NCI-H187 treated with DMSO at 0.1 percent for 48 hours (cell line): ENCODE measurements around the gene DLL1.
"Not testable (repeated sequence)": the region's sequence is repeated elsewhere in the genome, so short reads cannot be mapped to it uniquely, and the experiment has no call there.

Experiments used
- DNase-seq: peaks from one replicate; lab custom pipeline; 2025; lab: John Stamatoyannopoulos, UW

Gene DLL1

DNA sequence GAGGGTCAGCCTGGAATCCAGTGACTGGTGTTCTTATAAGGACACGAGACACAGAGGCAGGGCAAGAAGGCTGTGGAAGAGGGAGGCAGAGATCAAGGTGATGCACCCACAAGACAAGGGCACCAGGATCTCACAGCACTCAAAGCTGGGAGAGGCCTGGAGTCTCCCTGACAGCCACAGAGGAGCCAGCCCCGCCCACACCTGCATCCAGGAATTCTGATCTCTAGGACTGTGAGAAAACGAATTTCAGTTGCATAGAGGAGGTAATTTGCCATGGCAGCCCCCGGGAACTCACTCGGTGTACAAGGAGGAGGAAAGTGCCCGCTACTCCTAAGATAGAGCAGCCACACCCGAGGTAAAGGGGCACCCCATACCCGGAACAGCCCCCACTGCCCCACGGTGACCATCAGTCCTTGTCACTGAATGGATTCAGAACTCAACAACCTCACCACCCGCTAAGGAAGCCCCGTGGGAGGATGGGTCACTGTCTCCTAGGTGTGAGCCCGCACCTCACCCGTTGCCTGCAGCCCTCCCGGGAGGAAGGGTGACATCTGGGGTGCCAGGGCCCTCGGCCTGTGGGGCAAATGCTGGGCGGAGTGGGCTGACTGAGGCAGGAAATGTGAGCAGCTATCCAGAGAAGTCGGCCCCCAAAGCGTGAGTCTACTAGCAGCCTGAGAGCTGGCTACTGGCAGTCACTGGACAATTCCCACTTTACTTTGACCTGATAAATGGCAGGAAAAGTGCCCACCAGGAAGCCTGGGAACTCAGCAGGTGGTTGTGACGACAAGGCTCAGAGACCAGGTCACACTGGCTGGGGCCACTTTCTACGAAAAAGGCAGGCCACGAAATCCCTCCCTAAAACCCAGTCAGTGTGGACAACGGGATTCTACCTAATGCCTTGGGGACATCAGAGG lies 22.4 kb downstream of the DLL1 start:
- no peak for DNase-seq

DNA sequence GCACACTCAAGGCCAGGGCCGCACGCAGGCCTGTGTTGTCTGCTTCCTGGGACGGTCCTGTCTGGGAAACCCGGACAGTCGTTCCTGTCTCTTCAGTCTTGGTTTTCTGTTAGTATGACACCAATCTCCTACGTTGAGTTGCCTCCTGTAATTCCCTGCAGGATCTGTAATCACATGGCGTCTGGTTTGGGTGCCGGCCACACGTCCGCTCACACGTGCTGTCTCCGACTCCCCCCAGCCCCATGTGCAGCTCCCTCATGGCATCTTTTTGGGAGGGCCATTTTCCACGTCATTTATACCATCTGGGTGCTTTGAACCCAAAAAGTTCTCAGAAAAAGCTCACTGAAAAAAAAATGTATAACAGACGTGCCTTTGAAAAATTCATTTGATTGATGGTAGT lies 23.2 kb downstream of the DLL1 start:
- no peak for DNase-seq

DNA sequence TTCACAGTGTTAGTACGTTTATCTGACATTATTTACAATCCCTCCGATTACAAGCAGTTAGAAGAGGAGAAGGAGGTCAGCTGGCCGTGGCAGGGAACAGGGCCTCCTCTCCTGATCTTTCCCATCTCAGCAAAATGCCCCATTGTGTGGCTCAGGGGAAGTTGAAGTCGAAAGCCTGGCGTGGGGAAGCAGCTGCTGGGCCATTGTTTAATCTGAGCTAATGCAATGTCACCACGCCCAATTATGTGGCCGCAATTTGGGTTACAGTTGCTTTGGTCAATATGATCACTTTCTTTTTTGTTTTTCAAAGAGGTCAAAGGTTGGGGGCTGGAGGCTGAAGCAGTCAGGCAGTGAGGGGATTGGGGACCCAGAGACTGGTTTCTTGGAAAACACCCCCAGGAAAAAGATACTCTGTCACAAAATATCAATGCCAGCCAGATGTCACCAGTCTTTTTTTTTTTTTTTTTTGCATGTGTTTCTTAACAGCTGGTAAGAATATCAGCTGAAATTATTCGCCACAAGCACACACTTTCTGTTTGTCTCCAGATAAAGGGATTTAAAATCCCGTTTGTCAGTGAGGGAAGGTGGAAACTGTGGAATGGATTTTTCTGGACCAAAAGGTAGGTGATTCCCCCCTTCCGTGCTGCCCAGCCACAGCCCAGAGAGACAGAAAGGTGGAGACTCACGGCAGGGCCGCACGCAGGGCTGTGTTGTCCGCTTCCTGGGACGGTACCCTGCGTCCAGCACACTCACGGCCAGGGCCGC lies 24.6 kb downstream of the DLL1 start:
- no peak for DNase-seq

DNA sequence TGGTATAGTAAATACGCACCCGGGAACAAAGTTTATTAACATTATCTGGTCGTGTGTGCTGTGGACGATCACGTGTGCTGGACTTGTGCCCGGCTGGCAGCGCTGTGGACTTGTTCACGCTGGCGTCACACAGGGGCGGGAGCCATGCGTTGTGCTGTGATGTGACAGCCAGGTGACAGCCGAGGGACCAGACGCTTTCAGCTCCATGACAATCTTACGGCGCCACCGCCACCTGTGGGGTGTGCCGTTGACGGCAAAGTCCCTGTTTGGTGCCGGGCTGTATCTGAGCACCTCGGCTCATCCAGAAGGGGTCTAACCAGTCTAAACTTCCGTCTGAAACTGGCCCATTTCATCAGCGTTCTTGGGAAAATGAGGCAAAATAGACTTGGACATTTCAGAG lies 25.2 kb downstream of the DLL1 start:
- no peak for DNase-seq

DNA sequence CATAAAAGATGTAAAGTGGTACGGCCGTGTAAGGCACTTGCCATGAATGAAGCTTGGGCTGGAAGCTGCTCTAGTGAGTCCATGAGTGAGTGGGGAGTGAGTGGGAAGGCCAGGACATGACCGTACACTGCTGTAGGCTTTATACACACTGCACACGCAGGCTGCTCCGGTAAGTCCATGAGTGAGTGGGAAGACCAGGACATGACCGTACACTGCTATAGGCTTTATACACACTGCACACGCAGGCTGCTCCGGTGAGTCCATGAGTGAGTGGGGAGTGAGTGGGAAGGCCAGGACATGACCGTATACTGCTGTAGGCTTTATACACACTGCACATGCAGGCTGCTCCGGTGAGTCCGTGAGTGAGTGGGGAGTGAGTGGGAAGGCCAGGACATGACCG lies 26.2 kb downstream of the DLL1 start:
- not testable (repeated sequence) for DNase-seq

DNA sequence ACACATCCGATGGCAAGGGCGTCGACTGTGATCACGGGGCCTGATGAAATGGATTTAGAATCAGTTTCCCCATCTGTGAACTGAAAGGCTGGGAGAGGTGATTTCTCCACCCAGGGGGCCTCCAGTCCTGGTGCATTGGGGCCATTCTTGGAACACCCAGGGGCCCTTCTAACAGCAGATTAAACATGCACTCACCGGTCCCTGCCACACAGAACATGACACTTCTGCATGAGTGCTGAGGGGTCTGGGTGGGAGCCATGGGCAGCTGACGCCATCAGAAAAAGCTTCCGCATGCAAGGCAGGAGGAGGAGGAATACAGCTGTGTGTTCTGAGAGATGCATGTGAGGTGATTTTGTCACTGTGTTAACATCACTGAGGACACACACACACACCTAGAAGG lies 26.8 kb downstream of the DLL1 start:
- DNase-seq = no peak

DNA sequence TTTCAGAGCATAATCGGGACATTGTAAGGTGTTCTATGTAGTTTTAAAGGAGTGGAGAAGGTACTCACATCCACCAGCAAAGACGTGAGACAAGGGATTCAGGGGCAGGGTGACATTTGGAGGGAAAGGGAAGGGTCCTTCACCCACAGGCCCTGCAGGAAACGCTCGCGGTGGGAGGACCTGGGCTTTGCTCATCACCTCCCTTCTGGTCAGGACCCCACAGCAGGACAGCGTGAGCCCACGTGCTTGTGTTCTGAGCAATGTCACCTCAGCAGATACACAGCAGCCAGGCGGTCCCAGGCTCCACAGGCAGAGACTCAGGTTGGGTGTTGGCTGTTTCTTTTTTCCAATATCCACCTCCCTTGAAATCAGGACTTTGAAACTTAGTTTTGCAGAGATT lies 27.5 kb downstream of the DLL1 start:
- no peak for DNase-seq

DNA sequence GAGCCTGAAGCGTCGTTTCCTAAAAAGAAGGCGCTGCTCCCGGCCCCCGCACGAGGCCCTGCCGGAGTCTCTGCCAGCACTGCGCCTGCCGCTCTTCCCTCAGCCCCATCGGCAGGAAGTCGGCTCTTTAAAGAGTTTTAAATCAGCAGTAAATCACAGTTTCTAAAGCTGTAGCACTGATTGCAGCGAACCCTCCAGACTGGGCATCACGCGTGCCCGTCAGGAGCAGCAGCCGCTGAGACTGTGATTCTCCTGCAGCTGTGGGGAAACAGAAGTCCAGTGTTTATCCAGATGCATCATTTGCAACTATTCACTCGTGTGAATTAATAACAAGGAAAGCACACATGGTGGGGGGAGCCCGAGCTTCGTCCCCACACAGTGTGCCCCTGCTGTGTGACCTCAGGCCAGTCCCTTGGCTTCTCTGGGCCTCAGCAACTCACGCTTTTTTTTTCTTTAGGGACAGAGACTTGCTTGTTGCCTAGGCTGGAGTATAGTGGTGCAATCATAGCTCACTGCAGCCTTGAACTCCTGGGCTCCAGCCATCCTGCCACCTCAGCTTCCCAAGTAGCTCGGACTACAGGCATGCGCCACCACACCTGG lies 28.3 kb downstream of the DLL1 start:
- no peak for DNase-seq

DNA sequence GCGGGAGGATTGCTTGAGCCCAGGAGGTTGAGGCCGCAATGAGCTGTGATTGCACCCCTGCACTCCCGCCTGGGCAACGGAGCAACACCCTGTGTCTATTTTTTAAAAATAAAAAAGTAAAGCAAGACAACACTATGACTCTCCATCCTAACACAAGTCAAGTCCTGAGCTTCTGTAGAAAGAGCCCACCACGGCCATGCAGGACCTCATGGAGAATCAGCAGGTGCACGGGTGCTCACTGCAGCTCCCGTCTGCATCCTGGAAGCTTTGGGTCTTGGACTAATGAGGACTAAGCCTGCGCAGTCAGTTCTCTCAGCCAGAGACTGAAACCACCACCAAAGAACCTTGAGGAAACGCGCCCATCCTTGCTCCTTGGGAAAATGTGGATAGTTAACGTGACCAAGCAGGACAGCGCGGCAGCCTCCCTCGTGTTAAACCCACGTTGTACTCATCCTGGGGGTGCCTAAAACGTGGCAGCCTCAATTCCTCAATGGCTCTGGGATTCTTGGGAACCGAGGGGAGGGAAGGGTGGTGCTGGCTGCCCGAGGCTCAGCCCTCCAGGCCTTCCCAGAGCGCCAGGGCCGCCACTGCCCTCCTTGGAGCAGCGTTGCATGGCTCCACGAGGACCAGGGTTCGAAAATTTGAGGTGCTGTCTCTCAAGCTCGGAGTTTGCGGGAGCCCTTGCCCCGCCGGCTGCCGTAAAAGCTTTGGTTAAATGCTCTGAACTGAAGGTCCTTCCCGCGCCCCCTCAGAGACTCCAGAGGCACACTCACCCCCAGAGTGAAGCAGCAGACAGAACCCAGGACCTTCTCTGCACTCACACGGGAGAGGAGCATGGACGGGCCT lies 29.0 kb downstream of the DLL1 start:
- no peak for DNase-seq

DNA sequence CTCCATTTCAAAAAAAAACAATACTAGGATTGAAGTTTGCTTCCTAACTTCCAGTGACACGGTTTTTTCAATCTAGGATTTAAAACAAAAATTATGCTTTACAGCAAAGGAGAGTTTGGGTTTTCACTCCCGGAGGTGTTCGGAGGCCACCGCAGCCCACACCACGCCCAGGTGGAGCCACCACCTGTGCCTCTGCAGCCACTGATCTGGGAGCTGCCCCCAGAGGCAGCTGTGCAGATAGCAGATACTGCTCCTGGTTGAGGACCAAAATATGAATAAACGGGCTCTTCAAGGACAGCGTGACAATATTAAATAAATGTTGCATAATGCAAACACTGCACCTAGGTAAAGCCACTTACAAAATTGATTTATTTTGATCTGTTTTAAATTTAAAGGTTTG lies 30.2 kb downstream of the DLL1 start:
- DNase-seq = no peak

DNA sequence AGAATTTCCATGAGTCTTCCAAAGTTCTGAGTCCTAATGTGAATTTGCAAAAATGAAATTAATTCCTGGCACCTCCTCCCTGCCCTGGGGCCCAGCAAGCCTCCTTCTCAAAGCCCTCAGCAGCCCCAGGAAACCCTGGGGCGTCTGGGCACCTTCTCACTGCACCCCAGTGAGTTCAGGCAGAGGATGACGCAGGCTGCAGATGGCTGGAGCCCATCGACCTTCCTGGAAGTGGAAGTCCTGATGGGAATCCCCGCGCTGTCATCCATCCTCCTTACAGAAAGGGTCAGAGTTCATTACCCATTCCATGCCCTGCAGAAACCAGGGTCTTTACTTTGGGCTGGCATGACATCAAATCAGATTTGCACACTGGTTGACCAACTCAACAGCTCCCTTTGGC lies 31.6 kb downstream of the DLL1 start:
- DNase-seq = no peak

DNA sequence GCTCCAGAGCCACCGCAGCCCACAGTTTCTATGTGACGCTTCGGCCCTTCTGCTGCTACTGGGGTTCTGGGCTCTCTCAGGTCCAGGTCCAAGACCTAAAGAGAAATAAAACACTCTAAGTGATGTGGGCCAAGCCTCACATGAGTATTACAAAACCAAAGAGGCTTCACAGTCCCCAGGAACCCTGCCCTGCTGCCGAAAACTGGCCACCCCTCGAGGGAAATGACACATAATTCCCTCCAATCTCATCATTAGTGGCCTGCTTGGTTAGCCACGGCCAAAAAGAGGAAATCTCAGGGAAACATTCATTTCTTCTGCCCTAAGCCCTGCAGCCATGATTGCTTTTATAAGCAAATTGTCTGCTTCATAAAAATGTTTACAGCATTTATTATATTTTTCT lies 32.5 kb downstream of the DLL1 start:
- no peak for DNase-seq

DNA sequence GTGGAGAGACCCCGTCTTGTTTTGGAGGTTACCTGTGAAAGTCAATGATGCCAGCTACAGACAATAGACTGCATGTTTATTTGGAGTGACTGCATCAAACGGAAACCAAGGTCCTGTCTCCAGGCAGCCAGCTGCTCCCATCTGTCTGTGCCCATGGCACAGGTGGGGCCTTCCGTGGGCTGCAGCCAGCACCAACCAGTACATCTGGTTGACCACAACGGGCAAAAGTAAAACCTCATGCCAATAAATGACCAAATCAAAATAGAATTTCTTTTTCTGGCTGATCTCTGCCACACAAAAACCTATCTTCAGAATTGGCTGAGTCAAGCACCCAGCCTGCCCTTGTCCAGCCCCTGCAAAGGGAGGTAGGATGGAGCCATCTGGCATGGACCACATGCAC lies 33.5 kb downstream of the DLL1 start:
- no peak for DNase-seq

DNA sequence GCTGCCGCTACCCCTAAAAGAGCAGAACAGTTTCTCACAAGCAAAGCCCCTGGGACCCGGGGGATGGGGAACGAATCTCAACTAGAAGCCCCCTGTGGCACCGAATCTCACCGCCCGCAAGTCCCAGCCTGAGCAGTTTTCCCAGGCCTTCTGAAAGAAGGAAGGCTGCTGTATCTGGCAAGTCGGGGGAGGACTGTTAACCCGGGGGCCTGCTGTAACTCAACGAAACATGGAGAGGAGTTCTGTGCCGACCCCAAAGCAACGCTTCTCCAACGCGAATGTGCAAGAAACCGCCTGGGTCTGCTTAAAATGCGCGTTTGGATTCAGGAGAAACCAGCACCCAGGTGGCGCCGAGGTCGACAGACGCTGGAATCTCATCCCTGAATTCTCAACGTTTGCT lies 34.2 kb downstream of the DLL1 start:
- no peak for DNase-seq

DNA sequence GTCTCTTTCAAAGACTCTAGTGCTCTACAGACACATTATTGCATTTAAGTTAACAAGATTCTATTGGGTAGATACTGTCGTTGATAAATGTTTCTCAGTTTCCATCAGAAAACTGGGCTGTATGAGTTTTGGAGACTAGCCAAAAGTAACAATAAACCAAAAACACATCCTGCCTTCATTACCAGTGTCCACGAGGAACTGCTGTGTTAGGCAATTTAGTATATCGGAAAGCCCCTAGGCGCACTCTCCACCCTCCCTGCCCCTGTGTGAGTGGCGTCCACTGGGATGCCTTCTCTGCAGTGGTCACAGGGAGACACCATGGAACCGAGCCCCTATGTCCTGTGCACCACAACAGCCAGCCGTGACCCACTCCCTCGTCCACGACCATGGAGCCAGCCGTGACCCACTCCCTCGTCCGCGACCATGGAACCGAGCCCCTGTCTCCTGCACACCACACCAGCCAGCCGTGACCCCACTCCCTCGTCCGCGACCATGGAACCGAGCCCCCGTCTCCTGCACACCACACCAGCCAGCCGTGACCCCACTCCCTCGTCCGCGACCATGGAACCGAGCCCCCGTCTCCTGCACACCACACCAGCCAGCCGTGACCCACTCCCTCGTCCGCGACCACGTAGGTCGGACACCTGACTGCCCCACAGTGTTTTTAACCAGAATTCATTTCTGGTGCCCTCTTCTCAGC lies 35.3 kb downstream of the DLL1 start:
- DNase-seq = no peak

DNA sequence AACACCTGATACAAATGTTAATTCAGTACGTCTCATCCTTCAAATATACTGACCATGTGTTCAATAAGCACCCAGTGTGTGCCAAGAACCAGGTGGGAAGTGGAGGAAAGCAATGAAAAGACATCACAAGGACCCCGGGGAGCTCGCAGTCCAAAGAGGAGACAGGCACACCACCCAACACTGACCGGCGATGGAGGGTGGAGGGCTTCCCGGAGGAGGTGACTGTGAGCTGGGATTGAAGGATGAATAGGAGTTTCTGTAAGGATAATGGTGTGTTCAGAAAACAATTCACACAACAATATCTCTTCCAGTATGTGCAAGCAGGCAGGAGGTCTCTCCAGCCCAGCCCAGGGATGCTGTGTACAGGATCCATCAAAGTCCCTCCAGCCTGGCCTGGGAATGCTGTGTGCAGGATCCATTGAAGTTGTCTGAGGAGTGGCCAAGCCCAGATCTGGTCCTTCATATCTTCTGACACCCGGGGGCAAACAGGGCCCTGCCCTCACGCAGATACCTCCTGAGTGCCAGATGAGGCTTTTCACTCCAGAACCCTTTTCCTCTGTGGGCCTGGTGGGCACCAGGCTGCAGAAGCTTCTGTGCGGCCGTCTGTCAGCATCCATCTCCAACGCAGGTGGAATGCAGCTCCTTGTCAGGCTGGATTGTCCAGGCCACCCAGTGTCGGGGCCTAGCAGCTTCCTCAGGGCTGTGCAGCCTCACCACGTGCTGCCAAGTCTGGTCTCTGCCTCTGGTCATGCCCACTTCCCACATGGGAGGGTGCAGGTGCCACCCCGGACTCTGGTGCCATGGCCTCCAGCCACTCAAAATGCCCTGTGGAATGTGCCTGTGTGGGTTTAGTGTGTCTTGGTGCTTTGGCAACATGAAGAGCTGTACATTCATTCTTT lies 36.3 kb downstream of the DLL1 start:
- DNase-seq = no peak

DNA sequence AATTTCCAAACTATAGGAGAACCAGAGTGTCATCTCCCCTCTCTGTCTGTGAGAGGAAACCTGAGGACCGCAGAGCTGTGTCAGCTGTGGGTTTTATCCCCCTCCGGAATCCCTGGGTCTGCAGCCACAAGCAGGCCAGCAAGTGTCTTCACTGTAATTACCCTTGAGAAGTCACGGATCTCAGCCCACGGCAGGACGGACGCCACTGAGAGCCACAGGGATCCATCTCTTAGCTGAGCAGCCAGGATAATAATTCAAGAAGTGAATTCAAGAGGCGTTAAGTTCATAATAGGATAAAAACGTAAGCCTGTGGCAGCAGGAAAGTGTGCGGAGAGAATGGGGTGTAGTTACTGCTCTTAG lies 37.0 kb downstream of the DLL1 start:
- DNase-seq = no peak

DNA sequence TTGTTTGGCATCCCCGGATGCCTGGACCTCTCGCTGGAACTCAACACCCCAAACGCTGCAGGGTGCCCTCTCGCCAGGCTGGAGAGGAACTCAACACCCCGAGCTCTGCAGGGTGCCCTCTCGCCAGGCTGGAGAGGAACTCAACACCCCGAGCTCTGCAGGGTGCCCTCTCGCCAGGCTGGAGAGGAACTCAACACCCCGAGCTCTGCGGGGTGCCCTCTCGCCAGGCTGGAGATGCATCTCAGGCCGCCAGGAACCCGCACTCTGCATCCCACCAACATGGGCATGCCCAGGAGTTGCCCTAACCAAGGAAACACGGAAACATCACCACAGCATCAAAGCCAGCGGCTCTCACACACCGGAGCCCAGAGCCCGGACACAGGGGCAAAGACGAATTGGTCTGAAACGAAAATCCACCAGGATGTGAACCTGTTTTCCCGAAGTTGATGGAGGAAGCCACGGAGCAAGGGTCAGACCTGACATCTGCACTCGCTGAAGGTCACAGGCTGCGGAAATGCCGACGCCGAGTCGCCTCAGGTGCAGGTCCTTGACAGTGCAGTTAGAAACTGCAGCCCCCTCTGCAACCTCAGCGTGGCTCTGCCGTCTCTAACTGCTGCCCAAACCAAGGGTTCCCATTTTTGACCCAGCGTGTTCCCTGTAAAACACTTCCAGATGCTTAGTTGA lies 37.5 kb downstream of the DLL1 start:
- no peak for DNase-seq

DNA sequence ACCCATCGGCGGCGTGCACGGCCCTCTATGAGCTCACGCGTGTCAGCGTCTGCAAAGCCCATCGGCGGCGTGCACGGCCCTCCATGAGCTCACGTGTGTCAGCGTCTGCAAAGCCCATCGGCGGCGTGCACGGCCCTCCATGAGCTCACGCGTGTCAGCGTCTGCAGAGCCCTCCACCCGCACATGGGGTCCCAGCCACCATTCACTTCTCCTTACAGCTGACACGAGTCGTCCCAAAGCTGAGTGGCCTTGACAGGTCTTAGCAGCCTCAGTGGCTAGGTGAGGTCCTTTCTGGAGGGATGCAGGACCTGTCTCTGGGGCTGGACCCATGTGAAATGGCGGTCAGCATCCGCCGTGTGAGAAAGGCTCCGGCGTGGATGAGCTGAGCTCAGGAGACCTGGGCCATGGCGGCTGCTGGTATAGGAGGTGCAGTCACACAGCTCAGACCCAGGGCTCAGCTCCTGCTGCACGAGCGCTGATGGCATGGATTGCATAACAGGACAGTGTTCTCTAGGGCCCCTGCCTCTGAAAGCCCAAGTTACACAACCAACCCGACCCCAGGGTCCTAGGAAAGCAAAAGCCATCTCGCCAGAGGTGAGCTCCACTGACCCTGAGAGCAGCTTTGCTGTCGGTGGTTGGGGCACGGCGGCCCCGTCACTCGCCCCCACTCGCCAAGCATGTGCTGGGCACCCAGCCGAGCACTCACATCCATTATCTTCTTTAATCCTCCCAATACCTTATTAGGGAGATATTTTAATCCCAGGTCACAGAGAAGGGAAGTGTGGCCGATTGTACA lies 38.9 kb downstream of the DLL1 start:
- no peak for DNase-seq
